ENCODE measurements around the gene CDK5. TPM values are rescaled to one million over a fixed set of nuclear protein-coding genes. Genes with fewer than 3 reads are reported as not detected.

The CDK5 gene
- total RNA-seq, 1 donor: 17.0 TPM

DNA sequence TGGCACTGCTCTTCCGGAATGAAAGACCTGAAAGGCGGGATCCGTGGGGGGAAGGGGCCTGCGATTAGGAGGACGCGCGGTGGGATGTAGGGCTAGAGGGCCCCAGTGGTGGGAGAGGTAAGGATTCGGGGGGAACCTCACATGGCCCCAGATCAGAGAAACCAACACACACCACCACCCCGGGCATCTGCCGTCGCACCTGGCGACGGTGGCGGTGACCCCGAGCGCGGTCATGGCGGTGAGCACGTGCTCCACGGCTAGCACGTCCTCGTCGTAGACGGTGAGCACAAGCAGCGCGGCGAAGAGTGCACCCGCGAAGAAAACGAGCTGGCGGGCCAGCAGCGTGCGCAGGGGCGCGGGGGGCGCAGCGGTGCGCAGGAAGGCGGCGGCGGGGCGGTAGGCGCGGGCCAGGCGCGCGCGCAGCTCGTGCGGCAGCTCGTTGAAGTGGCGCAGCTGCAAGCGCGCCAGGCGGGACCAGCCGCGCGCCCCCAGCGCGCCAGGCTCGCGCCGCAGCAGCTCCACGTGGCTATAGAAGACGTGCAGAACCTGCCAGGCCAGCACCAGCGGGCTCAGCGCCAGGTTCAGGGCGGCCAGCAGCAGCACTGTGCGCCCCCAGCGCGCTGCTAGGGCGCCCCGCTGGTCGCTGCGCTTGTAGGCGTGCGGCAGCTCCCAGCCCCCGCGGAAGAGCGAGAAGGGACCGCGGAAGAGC is 39.1 kb downstream of the CDK5 start:
- no peaks in the 10 kb centered on the region for H4K20me1 ChIP-seq (ENCODE audit: insufficient read depth, low read length)
- H2AFZ ChIP-seq (ENCODE audit: low read length): no peak overlapping the region
- peak; percentile 58 for DNase-seq (ENCODE audit: insufficient read length, low spot score, missing footprints)
- no peak overlapping the region for H3K27ac ChIP-seq (ENCODE audit: low read depth, low read length)
- H3K27me3 ChIP-seq (ENCODE audit: insufficient read depth, low read length): peaks cover 53% of the 10 kb centered on the region
- H3K36me3 ChIP-seq (ENCODE audit: insufficient read depth, low read length): no peaks in the 10 kb centered on the region
- no peaks in the 10 kb centered on the region for H3K79me2 ChIP-seq (ENCODE audit: insufficient read depth, low read length)
- H3K4me2 ChIP-seq (ENCODE audit: insufficient read depth, low read length): peak overlapping the region; percentile 29
- peaks cover 6% of the 10 kb centered on the region for H3K4me1 ChIP-seq (ENCODE audit: insufficient read depth, low read length)
- TF ChIP-seq CTCF (IDR thresholded peaks at IDR 0.05; ENCODE audit: extremely low read depth, low read depth, low read length): no peak
- no peaks in the 10 kb centered on the region for H3K9me3 ChIP-seq (ENCODE audit: low read depth, low read length)
- H3K4me3 ChIP-seq (ENCODE audit: insufficient read depth, low read length): peak overlapping the region; percentile 28

- H3K27ac ChIP-seq (ENCODE audit: low read depth, low read length): no peak overlapping the region
- H3K4me1 ChIP-seq (ENCODE audit: insufficient read depth, low read length): peaks cover 9% of the 10 kb centered on the region
- H3K9me3 ChIP-seq (ENCODE audit: low read depth, low read length): no peaks in the 10 kb centered on the region
- no peaks in the 10 kb centered on the region for H3K79me2 ChIP-seq (ENCODE audit: insufficient read depth, low read length)
- DNase-seq (ENCODE audit: insufficient read length, low spot score, missing footprints): peak; percentile 98
- H3K36me3 ChIP-seq (ENCODE audit: insufficient read depth, low read length): no peaks in the 10 kb centered on the region
- peaks cover 48% of the 10 kb centered on the region for H3K27me3 ChIP-seq (ENCODE audit: insufficient read depth, low read length)
- TF ChIP-seq CTCF (IDR thresholded peaks at IDR 0.05; ENCODE audit: extremely low read depth, low read depth, low read length): peak; percentile 79
- H2AFZ ChIP-seq (ENCODE audit: low read length): no peak overlapping the region
- peak overlapping the region; percentile 29 for H3K4me2 ChIP-seq (ENCODE audit: insufficient read depth, low read length)
- H4K20me1 ChIP-seq (ENCODE audit: insufficient read depth, low read length): no peaks in the 10 kb centered on the region
- H3K4me3 ChIP-seq (ENCODE audit: insufficient read depth, low read length): peak overlapping the region; percentile 28
Measured at GRCh38 chr7:151017953-151018420, 39.7 kb downstream of the CDK5 start.

DNA sequence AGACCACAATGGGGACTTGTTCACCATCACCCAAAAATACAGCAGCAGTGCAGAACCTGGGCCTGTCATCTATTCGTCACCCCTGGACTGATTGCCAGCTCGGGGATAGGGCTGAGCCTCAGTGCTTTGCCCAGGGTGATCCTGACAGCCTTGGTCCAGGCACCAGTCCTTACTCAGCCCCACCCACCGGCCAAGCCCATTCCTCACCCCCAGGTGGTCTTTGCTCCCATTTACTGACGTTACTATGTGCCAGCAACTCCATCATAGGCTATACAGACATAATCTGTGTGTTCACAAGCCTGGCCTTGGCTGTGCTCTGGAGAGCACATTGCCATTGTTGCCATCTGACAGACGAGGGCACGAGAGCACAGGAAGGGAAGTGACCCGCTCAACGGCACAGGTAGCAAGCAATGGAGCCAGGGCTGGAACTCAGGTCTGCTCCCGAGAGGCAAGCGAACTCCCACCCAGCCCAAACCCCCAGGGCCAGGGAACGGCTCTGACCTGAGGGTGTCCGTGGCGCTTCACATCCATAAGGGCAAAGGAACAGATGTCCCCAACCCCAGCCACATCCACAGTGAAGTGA is 40.2 kb downstream of the CDK5 start:
- no peak overlapping the region for H2AFZ ChIP-seq (ENCODE audit: low read length)
- H3K4me2 ChIP-seq (ENCODE audit: insufficient read depth, low read length): no peak overlapping the region
- H3K27ac ChIP-seq (ENCODE audit: low read depth, low read length): no peak overlapping the region

More for the DNA sequence above, 40.2 kb downstream of the CDK5 start:
- Histone ChIP-seq H3K9me3 (ENCODE audit: low read depth, low read length) (no peaks in the 10 kb centered on the region), H3K79me2 (ENCODE audit: insufficient read depth, low read length) (no peaks in the 10 kb centered on the region), H3K4me1 (ENCODE audit: insufficient read depth, low read length) (peaks cover 9% of the 10 kb centered on the region), H4K20me1 (ENCODE audit: insufficient read depth, low read length) (no peaks in the 10 kb centered on the region), H3K4me3 (ENCODE audit: insufficient read depth, low read length) (no peak overlapping the region), H3K36me3 (ENCODE audit: insufficient read depth, low read length) (no peaks in the 10 kb centered on the region), H3K27me3 (ENCODE audit: insufficient read depth, low read length) (peaks cover 45% of the 10 kb centered on the region)
- DNase-seq (ENCODE audit: insufficient read length, low spot score, missing footprints): peak; percentile 69
- no peak for TF ChIP-seq CTCF (IDR thresholded peaks at IDR 0.05; ENCODE audit: extremely low read depth, low read depth, low read length)
